Effector memory CD4-positive, alpha-beta T cell (primary cell): Measurements from ENCODE around the gene JAG2.

Experiments used
- DNase-seq, 3 donors: peaks; one replicate each; pipeline ENCODE4 v3.0.0-alpha.2; 2020
- H3K27ac ChIP-seq: 2 replicates; pipeline ENCODE4 v1.7.0; 2013; ENCODE audit warnings: mild to moderate bottlenecking, low read length, moderate library complexity; ENCODE audit not compliant: insufficient read depth, poor library complexity, severe bottlenecking
- H3K27me3 ChIP-seq: replicated peaks from 2 replicates; pipeline ENCODE4 v1.7.0; 2013; ENCODE audit warnings: mild to moderate bottlenecking, low read length; ENCODE audit not compliant: insufficient read depth, control insufficient read depth, poor library complexity, severe bottlenecking
- H3K36me3 ChIP-seq: 2 replicates; pipeline ENCODE4 v1.7.0; 2013; ENCODE audit warnings: mild to moderate bottlenecking, low read length, moderate library complexity; ENCODE audit not compliant: control insufficient read depth, insufficient read depth
- H3K4me1 ChIP-seq: 2 replicates; pipeline ENCODE4 v1.7.0; 2013; ENCODE audit warnings: low read length, mild to moderate bottlenecking; ENCODE audit not compliant: control insufficient read depth, insufficient read depth, poor library complexity, severe bottlenecking
- H3K4me3 ChIP-seq: 2 replicates; pipeline ENCODE4 v1.7.0; 2013; ENCODE audit warnings: low read length, low read depth, mild to moderate bottlenecking; ENCODE audit not compliant: insufficient read depth, poor library complexity, severe bottlenecking
- H3K9me3 ChIP-seq: 2 replicates; pipeline ENCODE4 v1.7.0; 2013; ENCODE audit warnings: mild to moderate bottlenecking, low read length, moderate library complexity; ENCODE audit not compliant: control insufficient read depth

JAG2 gene

GRCh38 chr14:105173901-105174894, 5.6 kb upstream of the JAG2 start:
- Histone ChIP-seq H3K27ac (no peak overlapping the region), H3K4me3 (no peak overlapping the region), H3K4me1 (peaks cover 35% of the 10 kb centered on the region), H3K9me3 (no peaks in the 10 kb centered on the region), H3K27me3 (peaks cover 9% of the 10 kb centered on the region), H3K36me3 (no peaks in the 10 kb centered on the region)
- DNase-seq = peak; percentile 34 to 51 (median 42)

- Histone ChIP-seq H3K4me1 (peaks cover 39% of the 10 kb centered on the region), H3K27me3 (peaks cover 12% of the 10 kb centered on the region), H3K27ac (no peak overlapping the region), H3K4me3 (no peak overlapping the region), H3K36me3 (no peaks in the 10 kb centered on the region), H3K9me3 (no peaks in the 10 kb centered on the region)
- DNase-seq = no peak
These were observed 4.6 kb upstream of the JAG2 start for GRCh38 chr14:105173145-105173544.

GRCh38 chr14:105172476-105172875, 3.9 kb upstream of the JAG2 start:
- peaks cover 39% of the 10 kb centered on the region for H3K4me1 ChIP-seq

GRCh38 chr14:105171004-105171673, 2.6 kb upstream of the JAG2 start:
- DNase-seq = no peak
- Histone ChIP-seq H3K4me3 (no peak overlapping the region), H3K27me3 (peaks cover 22% of the 10 kb centered on the region), H3K27ac (no peak overlapping the region), H3K9me3 (no peaks in the 10 kb centered on the region), H3K4me1 (peaks cover 41% of the 10 kb centered on the region), H3K36me3 (no peaks in the 10 kb centered on the region)

More at GRCh38 chr14:105172476-105172875, 3.9 kb upstream of the JAG2 start:
- H3K9me3 ChIP-seq = no peaks in the 10 kb centered on the region
- H3K27ac ChIP-seq = no peak overlapping the region
- no peak for DNase-seq
- peaks cover 15% of the 10 kb centered on the region for H3K27me3 ChIP-seq
- H3K36me3 ChIP-seq = no peaks in the 10 kb centered on the region
- no peak overlapping the region for H3K4me3 ChIP-seq

- Histone ChIP-seq H3K4me3 (no peak overlapping the region), H3K9me3 (no peaks in the 10 kb centered on the region), H3K4me1 (peaks cover 39% of the 10 kb centered on the region), H3K36me3 (no peaks in the 10 kb centered on the region), H3K27me3 (peaks cover 24% of the 10 kb centered on the region), H3K27ac (no peak overlapping the region)
- DNase-seq = peak in 1 of 3 donors; percentile 14
These were observed 1.4 kb upstream of the JAG2 start for GRCh38 chr14:105169776-105170655.

GRCh38 chr14:105168979-105169507, 467 bp upstream of the JAG2 start:
- peaks cover 24% of the 10 kb centered on the region for H3K27me3 ChIP-seq
- H3K4me1 ChIP-seq = peaks cover 29% of the 10 kb centered on the region
- H3K27ac ChIP-seq = no peak overlapping the region
- DNase-seq = peak in 1 of 3 donors; percentile 25
- no peaks in the 10 kb centered on the region for H3K9me3 ChIP-seq
- H3K4me3 ChIP-seq = peak overlapping the region; percentile 35
- no peaks in the 10 kb centered on the region for H3K36me3 ChIP-seq

- peaks cover 26% of the 10 kb centered on the region for H3K4me1 ChIP-seq
- peaks cover 24% of the 10 kb centered on the region for H3K27me3 ChIP-seq
- H3K27ac ChIP-seq = no peak overlapping the region
- peak overlapping the region; percentile 32 for H3K4me3 ChIP-seq
- H3K9me3 ChIP-seq = no peaks in the 10 kb centered on the region
- no peaks in the 10 kb centered on the region for H3K36me3 ChIP-seq
- no peak for DNase-seq
These were observed 519 bp downstream of the JAG2 start for GRCh38 chr14:105168093-105168420.

GRCh38 chr14:105167303-105168092, 1.1 kb downstream of the JAG2 start:
- H3K4me1 ChIP-seq = peaks cover 26% of the 10 kb centered on the region
- peak overlapping the region; percentile 32 for H3K4me3 ChIP-seq
- H3K36me3 ChIP-seq = no peaks in the 10 kb centered on the region
- H3K9me3 ChIP-seq = no peaks in the 10 kb centered on the region
- DNase-seq = no peak
- peaks cover 24% of the 10 kb centered on the region for H3K27me3 ChIP-seq
- H3K27ac ChIP-seq = no peak overlapping the region
